Right cardiac atrium (tissue), 5 donors: ENCODE results near the gene THSD1. TPM values are rescaled to one million over a fixed set of nuclear protein-coding genes. Genes with fewer than 3 reads are reported as not detected.

Experiments
- ATAC-seq, 2 donors: fragments of 200-7000 bp; cut with Tn5 transposase; one replicate each; pipeline versions ENCODE4 v1.8.0 to v1.9.1; 2020; ENCODE audit warnings: moderate library complexity in 2 of 2, mild to moderate bottlenecking in 1 of 2
- DNase-seq, 3 donors: peaks; one replicate each; pipeline ENCODE4 v3.0.0-alpha.2; 2020
- H3K27ac ChIP-seq: one replicate; pipeline ENCODE4 v1.5.1; 2013; ENCODE audit warnings: mild to moderate bottlenecking, low read length, control low read depth, moderate library complexity
- H3K27me3 ChIP-seq: one replicate; pipeline ENCODE4 v1.6.1; 2013; ENCODE audit not compliant: control insufficient read depth, insufficient read depth
- H3K4me1 ChIP-seq: one replicate; pipeline ENCODE4 v1.6.1; 2013; ENCODE audit warnings: low read length; ENCODE audit not compliant: control insufficient read depth, insufficient read depth
- H3K4me3 ChIP-seq: one replicate; pipeline ENCODE4 v1.5.1; 2013; ENCODE audit warnings: low read length, control low read depth
- H3K9me3 ChIP-seq: one replicate; pipeline ENCODE4 v1.6.1; 2013; ENCODE audit warnings: low read length; ENCODE audit not compliant: control insufficient read depth
- WGBS: extraction: QIAGEN DNeasy Blood & Tissue Kit; methylation state at CpG from one replicate; pipeline ENCODE4 v1.1.7; 2013; 5-methylcytosine and 5-hydroxymethylcytosine counted together
- intact Hi-C, 4 donors: fragments of 100-400 bp; cut with DNase I; formaldehyde crosslinking; loops; one replicate each; pipeline versions ENCODE4 v1.11.0 to v1.14.0; 2022 to 2023
- polyA plus RNA-seq: library from polyadenylated mRNA; stranded (reverse); fragments of 200-250 nt; gene quantifications from one replicate; pipeline ENCODE4 v1.2.3, GENCODE V29; 2013
- total RNA-seq, 4 donors: library from RNA; stranded (reverse); fragmentation: NEBNext Ultra II Directional; extraction: Animal tissue kit (Norgen Biotek cat#: 25700); gene quantifications; one replicate each; pipeline ENCODE4 v1.2.1, GENCODE V29; 2021
- donor health status: healthy with polysubstance abuse.
- donor health status: DM: no; HTN: yes; CAD: no.
- donor health status: DM: no; HTN: no; CAD: no.
- donor health status: DM: no; HTN: yes; CAD: no; lungs with severe emphysema.
- donor health status: DM: yes; HTN: yes; CAD: no.

The THSD1 gene
- total and polyA plus RNA-seq, 5 donors = 3.9 to 7.0 (median 5.8) TPM

DNA sequence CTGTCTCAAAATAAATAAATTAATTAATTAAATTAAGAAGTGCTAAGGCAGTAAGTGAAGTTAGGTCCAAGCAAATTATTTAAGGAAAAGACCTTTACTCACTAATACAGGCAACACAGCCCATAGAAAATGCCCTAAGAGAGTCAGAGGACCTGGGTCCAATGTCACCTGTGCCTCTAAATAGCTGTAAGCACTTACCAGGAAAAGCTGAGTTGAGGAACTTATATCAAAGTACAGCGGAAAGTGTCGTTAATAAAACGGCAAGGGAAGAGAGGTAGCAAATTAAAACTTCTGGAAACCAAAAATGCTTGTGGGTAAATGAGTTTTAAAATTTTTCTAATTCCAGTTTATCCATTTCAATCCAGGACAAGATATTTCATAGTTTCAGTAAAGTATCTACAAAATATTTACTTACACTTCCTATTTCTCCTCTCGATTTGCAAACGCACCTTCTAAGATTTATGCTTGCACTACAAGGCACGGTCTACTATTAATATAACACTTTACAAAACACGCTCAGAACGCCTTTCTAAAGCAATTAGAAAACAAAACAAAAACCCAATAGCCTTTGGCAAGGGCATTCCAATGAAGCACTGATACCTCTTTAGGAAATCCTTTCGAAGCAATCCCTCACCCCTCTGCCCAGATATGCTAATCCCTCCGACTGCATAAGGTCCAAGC is 43.5 kb upstream of the THSD1 start:
- Histone ChIP-seq H3K27me3 (no peaks in the 10 kb centered on the region), H3K27ac (peak overlapping the region; percentile 97), H3K4me3 (peak overlapping the region; percentile 81), H3K9me3 (no peaks in the 10 kb centered on the region), H3K4me1 (peaks cover 2% of the 10 kb centered on the region)
- DNase-seq = no peak
- no peak for ATAC-seq
- 6% methylated on average over 10 of the region's 10 CpGs for WGBS
- intact Hi-C loops = loop anchor here in 3 of 4 donors (5.0 to 10.0 kb wide), 3 partner anchors 47 to 107 kb away; no protein-coding TSS in a partner anchor

DNA sequence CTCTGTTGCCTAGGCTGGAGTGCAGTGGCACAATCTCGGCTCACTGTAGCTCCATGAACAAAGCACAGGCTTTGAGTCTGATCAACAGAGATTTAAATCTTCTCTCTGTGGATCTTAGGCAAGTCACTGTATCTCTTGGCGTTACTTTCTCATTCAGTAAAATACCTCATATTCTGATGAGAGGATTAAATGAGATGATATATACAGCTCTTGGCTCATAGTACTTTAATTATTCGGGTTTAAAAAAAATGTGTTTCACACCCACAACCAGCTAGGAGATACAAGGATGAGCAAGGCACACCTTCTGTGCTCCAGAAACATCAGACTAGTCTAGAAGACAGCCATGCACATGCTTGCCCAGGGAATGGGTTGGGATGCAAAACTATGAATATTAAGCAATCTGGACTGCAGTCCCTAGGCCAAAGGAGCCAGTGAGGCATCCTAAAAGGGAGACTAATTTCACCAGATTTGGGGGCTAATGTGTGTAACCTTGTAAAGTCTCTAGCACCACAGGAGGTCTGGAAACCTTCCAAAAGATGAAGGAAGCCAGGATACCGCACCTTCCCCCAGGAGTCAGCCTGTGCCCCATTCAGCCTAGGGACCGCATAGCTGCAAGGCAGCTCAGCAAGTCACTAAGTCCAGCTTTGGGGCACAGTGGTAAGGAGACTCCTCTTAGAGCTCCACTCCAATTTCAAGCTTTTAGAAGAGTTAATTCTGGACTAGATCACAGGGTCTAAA is 42.0 kb upstream of the THSD1 start:
- no peak for DNase-seq
- Histone ChIP-seq H3K27ac (no peak overlapping the region), H3K4me3 (no peak overlapping the region), H3K4me1 (peaks cover 2% of the 10 kb centered on the region), H3K9me3 (no peaks in the 10 kb centered on the region), H3K27me3 (no peaks in the 10 kb centered on the region)
- WGBS = 76% methylated on average over 5 of the region's 5 CpGs
- ATAC-seq = no peak
- intact Hi-C loops = no loop called here

DNA sequence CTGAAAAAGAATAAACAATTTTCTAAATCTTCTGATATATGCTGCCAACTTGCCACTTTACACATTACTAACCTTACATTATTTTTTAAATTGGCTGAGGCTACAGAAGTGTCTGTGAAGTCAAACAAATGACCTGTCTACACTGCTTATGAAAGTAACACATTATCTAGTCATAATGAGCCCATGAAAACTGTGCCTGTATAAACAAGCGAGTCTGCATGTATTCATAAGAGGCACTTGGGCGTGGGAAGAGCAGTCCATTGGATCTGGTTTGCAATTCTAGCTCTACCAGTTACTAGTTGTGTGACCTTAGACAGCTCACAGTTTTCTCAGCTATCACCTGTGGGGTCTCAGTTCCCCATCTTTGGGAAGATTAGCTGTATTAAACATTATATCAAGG is 41.4 kb upstream of the THSD1 start:
- WGBS = 78% methylated on average over 2 of the region's 2 CpGs
- H3K27me3 ChIP-seq = no peaks in the 10 kb centered on the region
- intact Hi-C loops = no loop called here
- no peak for DNase-seq
- no peaks in the 10 kb centered on the region for H3K9me3 ChIP-seq
- no peak overlapping the region for H3K4me3 ChIP-seq
- peaks cover 2% of the 10 kb centered on the region for H3K4me1 ChIP-seq
- no peak overlapping the region for H3K27ac ChIP-seq
- ATAC-seq = no peak

DNA sequence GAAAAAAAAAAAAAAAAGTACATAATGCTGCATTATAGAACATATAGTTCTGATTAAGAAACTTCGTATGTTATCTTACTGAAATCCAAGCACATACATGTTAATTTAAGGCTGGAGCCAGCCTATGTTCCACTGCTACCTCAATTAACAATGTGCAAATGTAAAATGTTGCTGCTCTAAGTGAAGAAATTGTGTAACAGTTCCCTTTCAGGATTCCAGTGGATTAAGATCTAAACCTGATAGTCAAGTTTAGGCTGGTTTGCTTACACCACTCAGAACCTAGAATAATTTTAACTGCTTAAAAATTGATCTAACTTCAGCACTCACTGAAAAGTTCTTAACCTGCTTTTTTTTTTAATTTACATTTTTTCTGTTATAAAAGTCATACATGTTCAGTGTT is 40.3 kb upstream of the THSD1 start:
- peaks cover 2% of the 10 kb centered on the region for H3K4me1 ChIP-seq
- intact Hi-C loops = no loop called here
- H3K27me3 ChIP-seq = no peaks in the 10 kb centered on the region
- no peaks in the 10 kb centered on the region for H3K9me3 ChIP-seq
- no peak overlapping the region for H3K4me3 ChIP-seq
- ATAC-seq (no peak), DNase-seq (no peak)
- 93% methylated on average over 1 of the region's 1 CpG for WGBS
- no peak overlapping the region for H3K27ac ChIP-seq

DNA sequence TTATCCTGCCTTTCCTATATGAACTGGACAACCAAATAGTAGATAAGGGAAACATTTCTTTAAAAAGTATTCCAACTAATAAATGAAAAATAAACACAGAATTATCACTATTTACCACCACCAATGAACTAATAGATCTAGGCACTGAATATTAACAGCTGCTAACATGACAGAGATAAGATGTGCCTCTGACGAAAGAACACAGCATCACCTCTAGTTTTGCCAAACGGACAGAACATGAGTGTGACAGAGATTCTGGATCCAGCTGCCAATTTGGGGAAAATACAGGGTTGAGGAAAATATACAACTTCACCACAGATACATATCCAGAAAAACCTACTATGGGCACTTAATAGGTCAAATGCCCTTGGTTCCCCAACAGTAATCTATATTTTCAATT is 26.5 kb upstream of the THSD1 start:
- H3K27me3 ChIP-seq = no peaks in the 10 kb centered on the region
- WGBS = 51% methylated on average over 2 of the region's 2 CpGs
- ATAC-seq = peak; percentile 63 to 74
- no peaks in the 10 kb centered on the region for H3K9me3 ChIP-seq
- DNase-seq = no peak
- intact Hi-C loops = no loop called here
- H3K4me3 ChIP-seq = no peak overlapping the region
- no peak overlapping the region for H3K27ac ChIP-seq
- peaks cover 1% of the 10 kb centered on the region for H3K4me1 ChIP-seq

DNA sequence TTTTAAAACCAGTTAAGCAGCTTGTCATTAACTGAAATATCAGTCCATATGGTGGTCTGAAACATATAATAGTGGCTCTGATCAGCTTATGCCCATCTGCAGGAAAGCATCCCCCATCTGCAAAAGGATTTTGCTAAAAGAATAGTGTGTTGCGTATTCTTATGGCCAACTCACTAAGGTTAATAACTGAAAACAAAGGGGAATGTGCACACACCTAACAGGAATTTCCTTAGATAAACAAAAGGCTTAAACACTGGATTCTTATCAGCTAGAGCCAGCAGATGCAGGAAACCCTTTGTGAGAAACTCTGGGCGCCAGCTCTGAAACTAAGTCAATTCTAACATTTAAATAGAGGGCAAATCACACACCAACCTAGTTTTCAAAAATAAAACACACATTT is 22.3 kb upstream of the THSD1 start:
- intact Hi-C loops = no loop called here
- H3K4me1 ChIP-seq = no peaks in the 10 kb centered on the region
- peak; percentile 64 to 91 for ATAC-seq
- no peak overlapping the region for H3K4me3 ChIP-seq
- DNase-seq = no peak
- no peaks in the 10 kb centered on the region for H3K27me3 ChIP-seq
- H3K9me3 ChIP-seq = no peaks in the 10 kb centered on the region
- 66% methylated on average over 2 of the region's 2 CpGs for WGBS
- H3K27ac ChIP-seq = no peak overlapping the region

DNA sequence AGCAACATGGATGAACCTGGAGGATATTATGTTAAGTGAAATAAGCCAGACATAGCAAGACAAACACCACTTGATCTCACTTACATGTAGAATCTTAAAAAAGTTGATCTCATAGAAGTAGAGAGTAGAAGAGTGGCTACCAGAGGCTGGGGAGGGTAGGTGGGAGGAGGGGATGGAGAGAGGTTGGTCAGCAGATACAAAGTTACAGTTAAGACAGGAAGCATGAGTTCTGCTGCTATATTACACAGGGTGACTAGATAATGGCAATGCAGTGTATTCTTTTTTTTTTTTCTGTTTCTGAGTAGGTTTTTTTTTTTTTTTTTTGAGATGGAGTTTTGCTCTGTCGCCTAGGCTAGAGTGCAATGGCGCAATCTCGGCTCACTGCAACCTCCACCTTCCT is 15.2 kb upstream of the THSD1 start:
- WGBS = 96% methylated on average over 3 of the region's 3 CpGs
- H3K27me3 ChIP-seq = no peaks in the 10 kb centered on the region
- DNase-seq (no peak), ATAC-seq (no peak)
- peaks cover 3% of the 10 kb centered on the region for H3K4me1 ChIP-seq
- intact Hi-C loops = no loop called here
- no peak overlapping the region for H3K27ac ChIP-seq
- H3K9me3 ChIP-seq = no peaks in the 10 kb centered on the region
- H3K4me3 ChIP-seq = no peak overlapping the region

DNA sequence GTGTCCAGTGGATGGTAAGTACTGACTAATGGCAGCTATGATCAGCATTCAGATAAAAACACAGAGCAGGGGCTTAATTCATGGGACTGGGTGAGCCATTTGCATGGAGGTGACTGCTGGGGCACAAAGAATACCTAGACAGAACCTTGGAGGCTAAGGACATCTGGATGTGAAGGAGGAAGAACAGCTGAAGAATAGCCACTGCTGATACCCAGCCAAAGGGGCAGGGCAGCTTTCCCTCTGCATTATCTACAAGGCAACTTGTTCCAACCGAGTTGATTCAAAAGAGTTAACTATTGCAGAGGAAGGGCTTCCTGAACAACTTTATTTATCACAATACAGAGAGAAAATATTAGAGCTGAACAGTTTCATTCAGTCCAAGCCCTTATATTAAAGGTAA is 13.1 kb upstream of the THSD1 start:
- Histone ChIP-seq H3K4me1 (peaks cover 3% of the 10 kb centered on the region), H3K4me3 (no peak overlapping the region), H3K27ac (no peak overlapping the region), H3K9me3 (no peaks in the 10 kb centered on the region), H3K27me3 (no peaks in the 10 kb centered on the region)
- WGBS = 9% methylated on average over 1 of the region's 1 CpG
- ATAC-seq = peak in 1 of 2 donors; percentile 40
- no peak for DNase-seq
- intact Hi-C loops = no loop called here

DNA sequence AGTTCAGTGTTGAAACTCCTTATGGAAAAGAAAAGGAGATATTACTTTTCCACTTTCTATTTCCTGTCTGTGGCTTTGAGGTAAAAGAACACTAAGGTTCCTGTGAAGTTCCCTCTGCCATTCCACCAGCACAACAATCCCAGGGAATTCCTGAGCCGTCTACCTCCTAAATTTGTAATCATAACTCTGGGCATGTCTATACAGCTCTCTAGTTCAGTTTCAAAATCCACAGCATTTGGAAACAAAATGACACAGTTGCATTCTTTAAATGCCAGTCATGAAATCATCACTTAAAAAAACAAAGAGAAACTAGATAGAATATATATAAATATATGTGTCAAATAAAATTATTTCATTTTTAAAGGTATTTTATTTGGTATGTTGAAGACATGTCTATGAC is 9.0 kb upstream of the THSD1 start:
- H3K27ac ChIP-seq = no peak overlapping the region
- no peaks in the 10 kb centered on the region for H3K27me3 ChIP-seq
- H3K4me1 ChIP-seq = peaks cover 3% of the 10 kb centered on the region
- intact Hi-C loops = no loop called here
- 33% methylated on average over 1 of the region's 1 CpG for WGBS
- no peak for ATAC-seq
- H3K4me3 ChIP-seq = no peak overlapping the region
- no peaks in the 10 kb centered on the region for H3K9me3 ChIP-seq
- DNase-seq = no peak

DNA sequence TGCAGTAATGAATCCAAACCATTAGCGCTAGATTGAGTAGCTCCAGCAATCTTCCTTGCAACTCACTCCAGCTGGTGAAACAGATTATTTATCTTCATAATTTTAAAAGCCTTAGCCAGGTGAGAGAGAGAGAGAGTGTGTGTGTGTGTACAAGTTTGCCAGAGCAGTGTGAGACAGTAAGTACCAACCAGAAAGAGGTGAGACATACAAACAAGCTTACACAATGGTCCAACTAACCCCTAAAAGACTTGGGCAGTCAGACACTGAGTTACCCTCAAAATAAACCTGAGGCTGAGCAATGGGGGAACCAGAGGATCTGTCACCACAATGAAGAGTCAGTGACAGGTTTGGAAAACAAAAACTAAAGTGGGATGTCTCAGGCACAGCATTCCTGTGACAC is 8.1 kb upstream of the THSD1 start:
- 99% methylated on average over 1 of the region's 1 CpG for WGBS

DNA sequence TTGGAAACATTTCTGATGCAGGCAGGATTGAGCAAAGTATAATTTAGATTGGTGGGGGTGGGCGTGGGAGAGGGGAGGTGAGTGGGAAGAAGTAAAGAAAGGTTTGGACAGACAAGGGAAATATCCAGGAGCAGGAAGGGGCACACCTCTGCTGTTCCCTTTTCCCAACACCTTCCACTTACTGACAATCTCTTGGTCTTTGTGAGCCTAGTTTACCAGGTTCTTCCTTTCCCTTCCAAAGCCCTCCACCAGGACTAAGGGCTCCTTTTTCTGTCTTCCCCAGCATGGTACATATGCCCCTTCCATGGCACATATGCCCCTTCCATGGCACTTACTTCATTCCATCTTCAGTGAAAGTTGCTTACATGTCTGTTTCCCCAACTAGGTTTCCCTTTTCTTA is 6.2 kb upstream of the THSD1 start:
- Histone ChIP-seq H3K9me3 (no peaks in the 10 kb centered on the region), H3K4me1 (no peaks in the 10 kb centered on the region), H3K27ac (no peak overlapping the region), H3K27me3 (no peaks in the 10 kb centered on the region), H3K4me3 (no peak overlapping the region)
- WGBS = 100% methylated on average over 1 of the region's 1 CpG
- no peak for ATAC-seq
- no peak for DNase-seq
- intact Hi-C loops = no loop called here

More for the DNA sequence above, 8.1 kb upstream of the THSD1 start:
- no peaks in the 10 kb centered on the region for H3K9me3 ChIP-seq
- H3K4me1 ChIP-seq = peaks cover 2% of the 10 kb centered on the region
- no peak overlapping the region for H3K4me3 ChIP-seq
- ATAC-seq = no peak
- H3K27me3 ChIP-seq = no peaks in the 10 kb centered on the region
- intact Hi-C loops = no loop called here
- no peak overlapping the region for H3K27ac ChIP-seq
- DNase-seq = no peak
